ENCODE results near the gene PHLDA3.

The PHLDA3 gene

GRCh38 chr1:201450721-201451291, 18.2 kb downstream of the PHLDA3 start (continued):
- TF ChIP-seq ZNF398 (tag by site-specific recombination; IDR thresholded peaks at IDR 0.05): peak; percentile 51
- peak; percentile 97 for TF ChIP-seq EGR2 (tag by site-specific recombination; IDR thresholded peaks at IDR 0.05; ENCODE audit: low read depth)
- TF ChIP-seq GLIS1 (tag by site-specific recombination; IDR thresholded peaks at IDR 0.05): peak; percentile 98
- TF ChIP-seq PRDM2 (tag by site-specific recombination; IDR thresholded peaks at IDR 0.05; ENCODE audit: borderline replicate concordance): no peak
- no peak for TF ChIP-seq BCL11B (tag by site-specific recombination; IDR thresholded peaks at IDR 0.05; ENCODE audit: low read depth)

GRCh38 chr1:201448990-201449389, 20.0 kb downstream of the PHLDA3 start:
- Histone ChIP-seq H3K9me3 (ENCODE audit: control insufficient read depth, insufficient read depth, low read depth, low read length) (no peaks in the 10 kb centered on the region), H3K4me3 (ENCODE audit: low read depth, low read length) (no peak overlapping the region), H3K36me3 (ENCODE audit: control insufficient read depth in 2 of 2, insufficient read depth in 1 of 2, low read length in 2 of 2) (no peaks in the 10 kb centered on the region), H3K27ac (ENCODE audit: extremely low read depth, low read depth, low read length) (no peak overlapping the region), H3K4me1 (ENCODE audit: control insufficient read depth, insufficient read depth, low read length) (0 out of 2 replicates have a peak, but pooled peaks cover 6% of the 10 kb centered on the region)
- CTCF ChIA-PET: interaction anchor here (0.9 to 7.4 kb wide), 14 partner anchors 11 to 378 kb away, joined by 3 to 129 read pairs (median 6); partner anchors contain the start of genes CSRP1 and PHLDA3
- POLR2A ChIA-PET: interaction anchor here (1.3 to 2.9 kb wide), 2 partner anchors 13 to 20 kb away, joined by 10 to 17 read pairs; partner anchors contain the start of gene PHLDA3
- no peak for TF ChIP-seq SCRT2 (tag by site-specific recombination; IDR thresholded peaks at IDR 0.05)
- no peak for TF ChIP-seq OVOL3 (tag by site-specific recombination; IDR thresholded peaks at IDR 0.05)
- no peak for TF ChIP-seq KLF7 (tag by site-specific recombination; IDR thresholded peaks at IDR 0.05; ENCODE audit: borderline replicate concordance)
- TF ChIP-seq ZNF596 (tag by site-specific recombination; IDR thresholded peaks at IDR 0.05): no peak
- TF ChIP-seq ZFP41 (tag by site-specific recombination; IDR thresholded peaks at IDR 0.05; ENCODE audit: borderline replicate concordance): no peak
- no peak for TF ChIP-seq ZEB2 (tag by site-specific recombination; IDR thresholded peaks at IDR 0.05)

- Histone ChIP-seq H3K4me3 (ENCODE audit: low read depth, low read length) (no peak overlapping the region), H3K9me3 (ENCODE audit: control insufficient read depth, insufficient read depth, low read depth, low read length) (no peaks in the 10 kb centered on the region), H3K27ac (ENCODE audit: extremely low read depth, low read depth, low read length) (no peak overlapping the region), H3K36me3 (ENCODE audit: control insufficient read depth in 2 of 2, insufficient read depth in 1 of 2, low read length in 2 of 2) (no peaks in the 10 kb centered on the region), H3K4me1 (ENCODE audit: control insufficient read depth, insufficient read depth, low read length) (0 out of 2 replicates have a peak, but pooled peaks cover 6% of the 10 kb centered on the region)
- CTCF ChIA-PET: interaction anchor here (0.6 to 7.4 kb wide), 38 partner anchors 10 to 515 kb away, joined by 3 to 129 read pairs (median 4); partner anchors contain the start of genes CSRP1 and PHLDA3
- POLR2A ChIA-PET: interaction anchor here (0.6 to 2.9 kb wide), 6 partner anchors 14 to 87 kb away, joined by 3 to 19 read pairs (median 6); partner anchors contain the start of gene PHLDA3
- TF ChIP-seq SP7 (tag by site-specific recombination; IDR thresholded peaks at IDR 0.05) (no peak), OSR2 (tag by site-specific recombination; IDR thresholded peaks at IDR 0.05) (no peak), ZNF658 (tag by site-specific recombination; IDR thresholded peaks at IDR 0.05) (no peak), KLF9 (tag by site-specific recombination; IDR thresholded peaks at IDR 0.05; ENCODE audit: low read depth) (no peak), ZNF555 (tag by site-specific recombination; conservative IDR thresholded peaks at IDR 0.05) (no peak), ZNF223 (tag by site-specific recombination; IDR thresholded peaks at IDR 0.05) (no peak), EGR2 (tag by site-specific recombination; IDR thresholded peaks at IDR 0.05; ENCODE audit: low read depth) (peak; percentile 92), ZNF549 (tag by site-specific recombination; IDR thresholded peaks at IDR 0.05) (no peak), GLIS2 (tag by site-specific recombination; IDR thresholded peaks at IDR 0.05) (no peak), ZNF777 (tag by site-specific recombination; IDR thresholded peaks at IDR 0.05; ENCODE audit: borderline replicate concordance) (no peak), ZBTB6 (tag by site-specific recombination; IDR thresholded peaks at IDR 0.05) (no peak)
These were observed 20.8 kb downstream of the PHLDA3 start for GRCh38 chr1:201447903-201448871.
